Activated CD8-positive, alpha-beta memory T cell treated with anti-CD3 and anti-CD28 coated beads, Interleukin-2, amount 50 U/mL, for 4 hours (primary cell): ENCODE results near the gene INF2.

Source experiments
- DNase-seq: peaks from one replicate; pipeline ENCODE4 v3.0.0-alpha.2; 2020

Gene INF2

GRCh38 chr14:104677512-104678332 is 11.7 kb upstream of the INF2 start:
- DNase-seq: peak; percentile 79

GRCh38 chr14:104678346-104678745 is 11.1 kb upstream of the INF2 start:
- DNase-seq: no peak

GRCh38 chr14:104678901-104679705 is 10.3 kb upstream of the INF2 start:
- DNase-seq: no peak

GRCh38 chr14:104680056-104680805 is 9.2 kb upstream of the INF2 start:
- DNase-seq: no peak

- no peak for DNase-seq
Measured at GRCh38 chr14:104680806-104681688, 8.4 kb upstream of the INF2 start.

GRCh38 chr14:104681689-104682074 is 7.7 kb upstream of the INF2 start:
- no peak for DNase-seq

- DNase-seq: no peak
Measured at GRCh38 chr14:104682107-104682593, 7.3 kb upstream of the INF2 start.

GRCh38 chr14:104683653-104684448 is 5.6 kb upstream of the INF2 start:
- no peak for DNase-seq

GRCh38 chr14:104684449-104684821 is 5.0 kb upstream of the INF2 start:
- DNase-seq: no peak

- no peak for DNase-seq
Measured at GRCh38 chr14:104685216-104685997, 4.0 kb upstream of the INF2 start.

- DNase-seq: no peak
Measured at GRCh38 chr14:104685998-104686610, 3.3 kb upstream of the INF2 start.

- no peak for DNase-seq
Measured at GRCh38 chr14:104686624-104687517, 2.5 kb upstream of the INF2 start.

GRCh38 chr14:104687601-104688504 is 1.6 kb upstream of the INF2 start:
- DNase-seq: no peak

GRCh38 chr14:104688505-104689108 is 811 bp upstream of the INF2 start:
- no peak for DNase-seq

- DNase-seq: no peak
Measured at GRCh38 chr14:104689881-104690711, 678 bp downstream of the INF2 start.

GRCh38 chr14:104690861-104691455 is 1.5 kb downstream of the INF2 start:
- DNase-seq: no peak
